GM21529 (cell line): Measurements from ENCODE around the gene GREM1.

Experiments
- ATAC-seq: cut with Tn5 transposase; IDR thresholded peaks from one replicate; pipeline ENCODE4 v1.9.1; 2021; ENCODE audit not compliant: unreplicated experiment

The GREM1 gene

DNA sequence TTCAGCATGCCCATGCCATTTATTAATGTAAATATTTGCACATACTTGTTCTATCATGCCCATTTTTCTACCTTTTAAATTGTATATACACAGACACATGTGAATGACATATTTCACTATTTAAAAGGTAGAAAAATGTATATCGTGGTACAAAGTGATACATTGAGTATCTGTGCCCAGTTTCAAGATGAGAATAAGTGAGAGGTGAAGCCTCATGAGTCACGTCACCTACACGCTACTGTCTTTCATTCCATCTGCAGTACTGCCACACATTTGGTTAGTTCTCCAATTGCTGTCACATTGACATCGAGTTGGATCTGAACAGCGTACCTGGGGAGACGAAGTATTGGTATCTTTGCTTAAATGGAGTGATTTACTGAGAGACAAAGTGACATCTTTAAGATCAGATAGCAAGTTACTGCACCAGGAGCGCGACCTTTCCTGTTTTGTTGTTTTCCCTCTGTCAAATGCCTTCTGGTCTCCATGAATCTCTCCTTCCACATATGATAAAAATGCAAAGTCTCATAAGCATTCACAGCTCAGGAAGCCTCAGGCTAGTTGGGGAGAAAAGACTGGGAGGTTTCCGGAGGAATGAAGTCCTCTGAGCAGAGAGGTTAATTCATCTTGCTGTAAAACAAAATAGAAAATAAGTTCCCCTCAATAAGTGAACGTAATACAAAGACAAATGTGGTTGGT lies 12.0 kb downstream of the GREM1 start:
- ATAC-seq, result no peak

DNA sequence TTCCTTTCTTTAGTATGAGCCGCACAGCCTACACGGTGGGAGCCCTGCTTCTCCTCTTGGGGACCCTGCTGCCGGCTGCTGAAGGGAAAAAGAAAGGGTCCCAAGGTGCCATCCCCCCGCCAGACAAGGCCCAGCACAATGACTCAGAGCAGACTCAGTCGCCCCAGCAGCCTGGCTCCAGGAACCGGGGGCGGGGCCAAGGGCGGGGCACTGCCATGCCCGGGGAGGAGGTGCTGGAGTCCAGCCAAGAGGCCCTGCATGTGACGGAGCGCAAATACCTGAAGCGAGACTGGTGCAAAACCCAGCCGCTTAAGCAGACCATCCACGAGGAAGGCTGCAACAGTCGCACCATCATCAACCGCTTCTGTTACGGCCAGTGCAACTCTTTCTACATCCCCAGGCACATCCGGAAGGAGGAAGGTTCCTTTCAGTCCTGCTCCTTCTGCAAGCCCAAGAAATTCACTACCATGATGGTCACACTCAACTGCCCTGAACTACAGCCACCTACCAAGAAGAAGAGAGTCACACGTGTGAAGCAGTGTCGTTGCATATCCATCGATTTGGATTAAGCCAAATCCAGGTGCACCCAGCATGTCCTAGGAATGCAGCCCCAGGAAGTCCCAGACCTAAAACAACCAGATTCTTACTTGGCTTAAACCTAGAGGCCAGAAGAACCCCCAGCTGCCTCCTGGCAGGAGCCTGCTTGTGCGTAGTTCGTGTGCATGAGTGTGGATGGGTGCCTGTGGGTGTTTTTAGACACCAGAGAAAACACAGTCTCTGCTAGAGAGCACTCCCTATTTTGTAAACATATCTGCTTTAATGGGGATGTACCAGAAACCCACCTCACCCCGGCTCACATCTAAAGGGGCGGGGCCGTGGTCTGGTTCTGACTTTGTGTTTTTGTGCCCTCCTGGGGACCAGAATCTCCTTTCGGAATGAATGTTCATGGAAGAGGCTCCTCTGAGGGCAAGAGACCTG lies 13.2 kb downstream of the GREM1 start:
- no peak for ATAC-seq

DNA sequence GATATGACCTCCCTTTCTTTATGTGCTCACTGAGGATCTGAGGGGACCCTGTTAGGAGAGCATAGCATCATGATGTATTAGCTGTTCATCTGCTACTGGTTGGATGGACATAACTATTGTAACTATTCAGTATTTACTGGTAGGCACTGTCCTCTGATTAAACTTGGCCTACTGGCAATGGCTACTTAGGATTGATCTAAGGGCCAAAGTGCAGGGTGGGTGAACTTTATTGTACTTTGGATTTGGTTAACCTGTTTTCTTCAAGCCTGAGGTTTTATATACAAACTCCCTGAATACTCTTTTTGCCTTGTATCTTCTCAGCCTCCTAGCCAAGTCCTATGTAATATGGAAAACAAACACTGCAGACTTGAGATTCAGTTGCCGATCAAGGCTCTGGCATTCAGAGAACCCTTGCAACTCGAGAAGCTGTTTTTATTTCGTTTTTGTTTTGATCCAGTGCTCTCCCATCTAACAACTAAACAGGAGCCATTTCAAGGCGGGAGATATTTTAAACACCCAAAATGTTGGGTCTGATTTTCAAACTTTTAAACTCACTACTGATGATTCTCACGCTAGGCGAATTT lies 14.9 kb downstream of the GREM1 start:
- ATAC-seq, result no peak

DNA sequence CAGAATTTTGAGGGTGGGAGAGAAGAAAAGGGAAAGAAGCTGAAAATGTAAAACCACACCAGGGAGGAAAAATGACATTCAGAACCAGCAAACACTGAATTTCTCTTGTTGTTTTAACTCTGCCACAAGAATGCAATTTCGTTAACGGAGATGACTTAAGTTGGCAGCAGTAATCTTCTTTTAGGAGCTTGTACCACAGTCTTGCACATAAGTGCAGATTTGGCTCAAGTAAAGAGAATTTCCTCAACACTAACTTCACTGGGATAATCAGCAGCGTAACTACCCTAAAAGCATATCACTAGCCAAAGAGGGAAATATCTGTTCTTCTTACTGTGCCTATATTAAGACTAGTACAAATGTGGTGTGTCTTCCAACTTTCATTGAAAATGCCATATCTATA lies 15.5 kb downstream of the GREM1 start:
- no peak for ATAC-seq

DNA sequence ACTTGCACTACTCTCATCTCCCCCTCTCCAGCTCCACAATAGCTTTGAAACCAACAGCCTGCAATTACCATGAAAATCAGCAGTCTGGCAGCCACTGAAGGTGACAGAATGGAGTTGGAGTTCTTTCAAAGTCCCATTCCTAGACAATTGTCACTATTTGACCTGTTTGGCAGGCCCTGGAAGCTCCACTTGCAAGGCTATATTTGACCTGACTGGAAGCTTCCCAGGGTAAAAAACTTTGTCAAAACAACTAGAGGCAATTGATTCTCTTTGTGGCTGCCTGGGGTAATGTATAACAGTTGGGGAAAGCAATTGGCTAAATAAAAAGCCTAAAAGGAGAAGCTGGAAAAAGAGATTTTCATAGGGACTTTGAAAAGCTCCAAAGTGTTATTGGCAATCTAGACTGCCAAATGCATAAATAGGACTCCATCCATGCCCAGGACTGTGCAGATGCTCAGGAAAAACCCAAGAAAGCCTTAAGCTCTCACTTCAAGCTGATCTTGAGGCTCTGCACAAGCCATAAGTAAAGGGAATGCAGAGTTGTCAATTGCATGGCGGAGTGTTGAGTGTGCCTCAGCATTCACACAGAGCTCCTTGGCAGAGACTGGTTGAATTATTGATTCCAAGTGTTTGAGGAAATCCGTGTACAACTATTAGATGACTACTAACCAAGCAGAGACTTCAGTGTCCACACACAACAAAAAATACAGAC lies 18.3 kb downstream of the GREM1 start:
- no peak for ATAC-seq

DNA sequence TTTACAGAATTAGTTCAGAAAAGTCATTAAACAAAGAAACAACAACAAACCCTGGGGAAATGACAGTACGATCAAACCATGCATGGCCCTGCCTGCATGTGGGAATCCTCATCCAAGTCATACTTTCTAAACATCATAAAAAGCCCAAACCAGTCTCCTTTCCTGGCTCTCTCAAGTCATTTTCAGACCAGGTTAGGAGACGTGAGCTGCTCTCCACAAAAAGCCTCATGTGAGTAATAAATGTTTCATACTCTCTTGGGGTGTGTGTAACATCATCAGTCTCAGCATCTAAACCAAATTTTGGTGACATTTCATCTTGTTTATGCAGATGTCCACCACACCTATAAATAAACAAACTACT lies 18.9 kb downstream of the GREM1 start:
- no peak for ATAC-seq

DNA sequence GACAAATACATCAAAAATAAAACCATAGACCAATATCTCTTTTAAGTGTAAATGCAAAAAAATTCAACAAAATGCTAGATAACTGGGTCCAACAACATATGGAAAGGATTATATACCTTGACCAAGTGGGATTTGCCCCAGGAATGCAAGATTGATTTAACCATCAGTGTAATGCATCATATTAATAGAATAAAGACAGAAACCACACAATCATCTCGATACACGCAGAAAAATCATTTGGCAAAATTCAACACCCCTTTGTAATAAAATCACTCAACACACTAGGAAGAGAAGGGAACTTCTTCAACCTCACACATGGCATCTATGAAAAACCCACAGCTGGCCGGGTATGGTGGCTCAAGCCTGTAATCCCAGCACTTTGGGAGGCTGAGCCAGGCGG lies 19.5 kb downstream of the GREM1 start:
- ATAC-seq, result no peak

DNA sequence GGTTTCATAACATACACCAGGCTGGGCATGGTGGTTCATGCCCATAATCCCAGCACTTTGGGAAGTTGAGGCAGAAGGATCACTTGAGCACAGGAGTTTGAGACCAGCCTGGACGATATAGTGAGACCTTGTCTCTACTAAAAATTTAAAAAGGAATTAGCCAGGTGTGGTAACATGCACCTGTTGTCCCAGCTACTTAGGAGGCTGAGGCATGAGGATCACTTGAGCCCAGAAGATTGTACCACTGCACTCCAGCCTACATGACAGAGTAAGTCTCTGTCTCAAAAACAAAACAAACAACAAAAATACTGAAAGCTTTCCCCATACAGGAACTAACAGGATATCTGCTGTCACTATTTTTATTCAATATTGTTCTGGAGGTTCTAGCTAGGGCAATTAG lies 20.9 kb downstream of the GREM1 start:
- no peak for ATAC-seq

DNA sequence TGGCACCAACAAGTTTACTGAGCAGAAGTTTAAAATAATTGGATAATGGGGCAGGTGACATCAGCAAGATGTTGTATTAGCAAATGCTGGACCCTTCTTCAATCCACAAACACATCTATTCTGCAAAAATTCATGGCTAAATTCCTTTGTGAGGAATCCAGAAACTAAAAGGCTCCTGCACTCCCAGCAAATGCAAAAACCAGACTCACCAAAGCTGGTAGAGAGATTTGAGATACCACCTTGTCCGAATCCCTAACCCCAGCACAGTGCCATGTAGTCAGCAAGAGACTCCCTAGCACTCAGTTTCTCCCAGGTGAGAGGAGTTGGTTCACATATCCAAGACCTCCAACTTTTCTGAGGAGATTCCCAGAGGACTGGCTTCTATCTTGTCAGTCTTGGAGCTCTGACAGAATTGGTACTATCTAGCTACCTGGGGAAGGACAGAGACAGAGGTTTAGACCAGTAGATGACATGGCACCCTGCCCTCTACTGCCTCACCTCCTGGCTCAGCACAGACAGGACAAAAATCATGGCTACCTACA lies 21.8 kb downstream of the GREM1 start:
- ATAC-seq, result no peak

DNA sequence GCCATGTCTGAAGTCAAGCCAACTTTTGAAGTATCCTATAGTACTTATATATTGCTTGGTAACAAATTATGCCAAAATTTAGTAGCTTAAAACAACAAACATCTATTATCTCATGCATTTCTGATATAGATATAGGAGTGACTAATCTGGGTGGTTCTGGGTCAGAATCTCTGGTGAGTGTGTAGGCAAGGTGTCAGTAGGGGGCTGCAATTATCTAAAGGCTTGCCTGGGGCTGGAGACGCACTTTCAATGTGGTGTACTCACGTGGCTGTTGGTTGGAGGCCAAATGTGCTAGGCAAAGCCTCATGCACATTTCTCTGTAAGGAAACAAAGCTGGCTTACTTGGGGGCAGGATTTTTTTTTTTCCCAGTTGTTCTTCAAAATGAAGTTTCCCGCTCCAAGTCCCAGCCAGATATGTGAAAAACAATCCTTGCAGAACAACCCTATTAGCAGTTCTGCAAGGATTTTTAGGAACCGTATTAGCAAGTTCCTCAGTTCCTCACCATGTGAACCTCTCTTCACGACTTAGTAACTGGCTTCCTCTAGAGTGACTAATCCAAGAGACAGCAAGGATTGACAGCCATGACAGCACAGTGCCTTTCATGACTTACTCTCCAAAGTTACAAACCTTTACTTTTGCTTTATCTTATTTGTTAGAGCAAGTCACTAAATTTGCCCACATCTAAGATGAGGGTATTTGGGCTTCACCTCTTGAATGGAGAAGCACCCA lies 25.8 kb downstream of the GREM1 start:
- no peak for ATAC-seq

DNA sequence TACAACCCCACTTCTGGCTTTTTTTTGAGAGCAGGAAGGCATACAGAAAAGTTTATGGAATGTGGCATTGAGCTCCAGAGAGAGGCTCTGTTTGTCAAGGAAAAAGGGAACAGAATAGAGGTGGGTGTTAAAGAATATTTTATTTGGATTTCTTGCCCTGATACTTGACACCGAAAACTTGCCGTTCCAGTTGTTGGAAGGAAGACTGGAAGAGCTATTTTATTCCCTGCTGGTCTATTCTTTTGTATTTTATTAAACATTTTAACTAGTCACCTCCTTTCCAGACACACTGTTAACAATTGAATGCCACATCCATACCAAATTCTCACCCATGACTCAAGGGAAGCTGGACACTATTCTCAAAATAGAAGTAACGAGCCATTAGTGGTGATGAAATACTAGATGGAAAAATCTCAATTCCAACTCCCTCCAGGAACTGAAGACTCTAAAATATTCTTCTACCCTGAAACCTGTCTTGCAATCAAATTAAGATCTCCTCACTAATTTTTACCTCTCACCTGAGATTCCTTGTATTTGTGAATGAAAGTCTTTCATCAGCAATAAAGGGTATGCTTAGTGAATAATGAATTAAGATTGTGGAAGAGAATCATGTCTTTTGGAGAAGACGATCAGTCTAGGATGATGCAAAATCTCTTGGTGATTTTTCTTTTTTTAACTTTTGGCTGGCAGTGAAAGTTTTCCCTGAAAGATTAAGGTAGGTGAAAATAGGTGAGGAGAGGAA lies 28.5 kb downstream of the GREM1 start:
- no peak for ATAC-seq

DNA sequence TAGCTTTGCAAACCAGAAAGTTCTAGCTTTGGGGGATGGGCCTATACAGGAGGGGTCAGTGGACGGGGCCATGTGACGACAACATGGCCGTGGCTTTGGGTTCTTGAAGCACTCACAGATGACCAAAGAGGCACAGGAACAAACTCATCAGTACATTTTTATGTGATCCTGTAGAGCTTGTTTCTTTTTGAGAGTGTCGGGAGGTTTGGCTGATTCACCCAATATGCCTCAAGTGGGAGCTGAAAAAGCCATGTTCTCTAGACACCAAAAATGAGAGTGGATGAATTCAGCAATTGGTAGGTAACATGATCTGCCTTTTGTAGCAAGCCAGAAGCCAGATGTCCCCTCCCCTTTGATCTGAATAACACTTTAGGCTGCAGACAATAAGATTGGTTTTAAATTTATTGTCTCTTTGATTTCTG lies 30.1 kb downstream of the GREM1 start:
- ATAC-seq, result no peak

DNA sequence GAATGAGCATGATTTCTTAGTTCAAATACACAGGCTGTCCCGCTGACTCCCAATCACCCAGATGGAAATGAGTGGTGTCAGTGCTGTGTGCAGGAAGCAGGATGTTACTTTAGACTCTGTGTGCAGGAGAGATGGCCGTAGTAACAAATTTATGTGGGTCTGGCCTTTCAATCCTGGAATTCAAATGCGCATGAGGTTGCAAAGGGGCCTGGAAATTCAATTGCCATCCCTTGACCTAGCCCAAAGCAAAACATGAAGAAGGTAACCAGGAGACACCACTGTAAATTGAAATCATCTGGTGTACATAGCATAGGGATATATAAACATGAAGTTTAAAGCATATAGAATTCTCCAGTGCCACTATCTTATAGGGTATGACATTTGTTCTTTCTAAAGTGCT lies 33.2 kb downstream of the GREM1 start:
- ATAC-seq, result no peak

DNA sequence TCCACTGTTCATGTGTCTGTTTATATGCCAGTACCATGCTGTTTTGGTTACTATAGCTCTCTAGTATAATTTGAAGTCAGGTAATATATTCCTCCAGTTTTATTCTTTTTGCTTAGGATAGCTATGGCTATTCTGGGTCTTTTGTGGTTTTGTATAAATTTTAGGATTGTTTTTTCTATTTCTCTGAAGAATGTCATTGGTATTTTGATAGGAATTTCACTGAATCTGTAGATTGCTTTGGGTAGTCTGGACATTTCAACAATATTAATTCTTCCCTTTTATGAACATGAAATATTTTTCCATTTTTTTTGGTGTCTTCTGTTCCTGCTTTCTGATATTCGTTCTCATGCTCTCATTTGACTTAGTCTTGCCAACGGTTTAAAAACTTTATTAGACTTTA lies 39.6 kb downstream of the GREM1 start:
- ATAC-seq, result no peak

DNA sequence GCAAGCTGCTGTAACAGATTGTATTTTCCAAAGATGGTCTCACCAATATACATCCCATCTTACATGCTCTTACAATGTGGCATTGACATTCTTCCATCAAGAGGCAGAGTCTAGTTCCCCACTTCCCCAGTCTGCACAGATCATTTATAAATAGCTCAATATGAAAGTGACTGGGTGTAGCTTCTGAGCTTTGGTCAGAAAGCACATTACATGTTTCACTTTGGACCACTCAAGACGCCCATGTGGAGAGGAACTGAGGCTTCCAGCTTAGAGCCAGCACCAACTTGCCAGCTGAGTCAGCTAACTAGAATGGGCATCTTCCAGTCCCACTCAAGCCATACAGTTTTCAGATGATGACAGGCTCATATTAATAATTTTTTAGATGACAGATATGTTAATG lies 45.5 kb downstream of the GREM1 start:
- ATAC-seq, result peak; percentile 67

DNA sequence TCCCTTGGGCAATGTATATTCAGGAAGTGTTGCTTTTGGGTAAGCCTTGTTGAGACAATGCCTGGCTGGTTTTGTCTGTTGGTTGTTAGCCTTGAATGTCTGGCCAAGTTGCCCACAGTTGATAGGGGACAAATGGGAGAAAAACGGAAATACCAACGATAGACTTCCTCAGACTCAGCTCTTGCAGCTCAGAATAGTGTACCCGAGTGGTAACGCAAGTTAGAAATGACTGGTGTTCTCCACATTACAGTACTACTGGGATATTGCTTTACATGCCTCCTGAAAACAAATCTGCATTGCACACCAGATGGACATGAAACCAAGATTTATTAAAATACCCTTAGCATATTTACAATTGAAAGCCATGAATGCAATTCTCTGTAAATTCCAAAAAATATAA lies 47.4 kb downstream of the GREM1 start:
- ATAC-seq, result no peak

DNA sequence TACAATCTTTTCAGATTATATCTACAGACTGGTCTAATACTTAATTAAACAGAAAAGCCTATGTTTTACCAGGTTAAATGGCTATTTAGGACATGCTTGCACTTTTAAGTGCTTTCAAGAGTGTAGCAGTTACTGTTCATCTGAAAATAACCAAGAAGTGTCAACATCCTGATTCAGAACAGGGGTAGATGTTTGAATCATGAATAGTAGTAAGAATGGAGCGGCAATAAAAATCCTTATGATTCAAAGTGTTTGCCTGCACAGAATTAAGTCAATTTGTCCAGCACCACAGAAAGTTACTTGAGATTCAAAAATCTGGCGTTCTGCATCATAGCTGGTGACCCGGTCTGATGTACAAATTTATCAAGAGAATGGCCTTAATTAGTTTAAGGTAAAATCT lies 48.3 kb downstream of the GREM1 start:
- no peak for ATAC-seq

DNA sequence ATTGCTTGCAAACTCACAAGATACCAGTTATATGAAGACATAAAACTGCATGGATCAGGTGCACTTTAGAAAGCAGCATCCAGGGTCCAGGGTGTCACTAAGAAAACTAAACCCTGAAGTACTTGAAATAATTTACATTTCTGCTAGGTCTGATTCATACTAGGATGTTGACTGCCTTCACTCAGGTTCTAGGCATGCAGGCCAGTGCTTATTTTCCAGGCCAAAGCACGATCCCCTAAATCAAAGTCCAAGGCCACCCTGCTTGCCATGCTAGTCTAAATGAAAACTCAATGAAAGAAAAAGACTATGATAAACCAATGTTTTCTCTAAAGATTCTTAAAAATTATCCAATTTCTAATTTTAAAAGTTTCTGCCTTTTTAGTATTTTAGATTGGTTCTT lies 49.4 kb downstream of the GREM1 start:
- no peak for ATAC-seq

DNA sequence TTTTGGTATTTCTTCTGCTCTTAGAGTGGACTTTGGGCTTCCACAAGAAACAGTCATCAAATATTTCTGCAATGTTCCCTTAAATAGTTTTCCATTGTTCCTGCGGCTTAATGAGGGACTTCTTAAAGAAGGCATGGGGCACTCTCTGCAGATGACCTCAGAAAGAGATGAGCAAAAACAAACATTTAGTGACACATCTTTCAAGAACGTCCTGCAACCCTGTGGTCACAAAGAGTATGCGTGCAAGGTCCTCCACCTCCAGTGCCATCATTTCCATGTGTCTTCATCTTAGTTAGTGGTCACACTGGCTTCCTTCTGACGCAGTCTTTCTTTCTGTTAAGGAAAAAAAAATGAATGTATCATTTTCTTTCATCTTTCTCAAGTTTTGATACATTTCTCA lies 56.2 kb downstream of the GREM1 start:
- ATAC-seq, result no peak

DNA sequence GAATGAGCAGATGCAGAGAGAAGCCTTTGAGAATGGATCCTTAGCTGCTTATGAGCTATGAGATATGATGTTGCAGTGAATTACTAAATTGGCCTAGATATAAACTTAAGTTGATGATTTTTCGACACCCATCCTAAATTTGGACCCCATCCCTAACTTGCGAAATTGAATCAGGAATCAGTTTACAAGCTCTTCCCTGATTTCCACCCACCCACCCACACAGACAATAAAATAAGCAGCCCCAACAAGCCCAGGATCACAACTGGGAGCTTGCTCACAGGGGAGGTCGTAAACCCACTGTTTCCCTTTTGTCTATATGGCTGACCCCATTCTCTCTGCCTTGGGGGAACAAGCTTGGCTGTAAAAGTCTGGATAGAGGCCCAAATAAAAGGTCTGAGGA lies 57.3 kb downstream of the GREM1 start:
- no peak for ATAC-seq
